Neural cell (in vitro differentiated cells): ENCODE results near the gene ENOX1.

Experiments
- CTCF ChIP-seq: fragments of 450-650 bp; IDR thresholded peaks from 2 replicates; pipeline ENCODE4 v1.5.1; 2014; ENCODE audit warnings: antibody characterized with exemption, mild to moderate bottlenecking, moderate library complexity; ENCODE audit not compliant: poor library complexity, severe bottlenecking
- EP300 ChIP-seq: fragments of 450-650 bp; conservative IDR thresholded peaks from 2 replicates; pipeline ENCODE4 v1.6.1; 2014; ENCODE audit warnings: antibody characterized with exemption, mild to moderate bottlenecking, moderate library complexity; ENCODE audit not compliant: poor library complexity, severe bottlenecking
- MXI1 ChIP-seq: fragments of 450-650 bp; conservative IDR thresholded peaks from 2 replicates; pipeline ENCODE4 v1.6.1; 2014; ENCODE audit warnings: antibody characterized with exemption, mild to moderate bottlenecking; ENCODE audit not compliant: poor library complexity, severe bottlenecking
- POLR2AphosphoS5 ChIP-seq: IDR thresholded peaks from 2 replicates; pipeline ENCODE4 v1.6.1; 2012
- RAD21 ChIP-seq: fragments of 450-650 bp; conservative IDR thresholded peaks from 2 replicates; pipeline ENCODE4 v1.6.1; 2014; ENCODE audit warnings: antibody characterized with exemption, mild to moderate bottlenecking, moderate library complexity

- TF ChIP-seq EP300 (no peak), POLR2AphosphoS5 (no peak), RAD21 (no peak), CTCF (no peak), MXI1 (no peak)
These were observed 213.4 kb downstream of the ENOX1 start for GRCh38 chr13:43573361-43573740.
